NCI-H1105 (cell line): Measurements from ENCODE around the gene CTNNBIP1.

Source experiments
- DNase-seq: peaks from one replicate; lab custom pipeline; 2025; lab: John Stamatoyannopoulos, UW

Gene CTNNBIP1

GRCh38 chr1:9904596-9904995 is 5.5 kb downstream of the CTNNBIP1 start:
- DNase-seq = no peak

- no peak for DNase-seq
These were observed 6.1 kb downstream of the CTNNBIP1 start for GRCh38 chr1:9903801-9904527.

- no peak for DNase-seq
These were observed 8.0 kb downstream of the CTNNBIP1 start for GRCh38 chr1:9902060-9902452.

GRCh38 chr1:9901148-9902059 is 8.7 kb downstream of the CTNNBIP1 start:
- no peak for DNase-seq

- DNase-seq = peak; percentile 85
These were observed 9.7 kb downstream of the CTNNBIP1 start for GRCh38 chr1:9900142-9901043.

GRCh38 chr1:9894115-9894514 is 16.0 kb downstream of the CTNNBIP1 start:
- no peak for DNase-seq

GRCh38 chr1:9892563-9893528 is 17.2 kb downstream of the CTNNBIP1 start:
- no peak for DNase-seq

- peak; percentile 22 for DNase-seq
These were observed 18.9 kb downstream of the CTNNBIP1 start for GRCh38 chr1:9891207-9891606.

GRCh38 chr1:9890224-9890731 is 19.8 kb downstream of the CTNNBIP1 start:
- peak; percentile 58 for DNase-seq

GRCh38 chr1:9889411-9889810 is 20.7 kb downstream of the CTNNBIP1 start:
- DNase-seq = no peak

- no peak for DNase-seq
These were observed 21.2 kb downstream of the CTNNBIP1 start for GRCh38 chr1:9888886-9889285.

- no peak for DNase-seq
These were observed 23.0 kb downstream of the CTNNBIP1 start for GRCh38 chr1:9887070-9887469.

GRCh38 chr1:9886092-9886742 is 23.9 kb downstream of the CTNNBIP1 start:
- DNase-seq = no peak

GRCh38 chr1:9884805-9885204 is 25.3 kb downstream of the CTNNBIP1 start:
- DNase-seq = no peak

GRCh38 chr1:9883585-9884449 is 26.3 kb downstream of the CTNNBIP1 start:
- no peak for DNase-seq

- DNase-seq = no peak
These were observed 27.1 kb downstream of the CTNNBIP1 start for GRCh38 chr1:9882945-9883303.

GRCh38 chr1:9882296-9882944 is 27.6 kb downstream of the CTNNBIP1 start:
- DNase-seq = no peak

GRCh38 chr1:9881838-9882249 is 28.2 kb downstream of the CTNNBIP1 start:
- no peak for DNase-seq

GRCh38 chr1:9878404-9878803 is 31.7 kb downstream of the CTNNBIP1 start:
- DNase-seq = no peak
